ENCODE measurements around the gene RANBP10. TPM values are rescaled to one million over a fixed set of nuclear protein-coding genes. Genes with fewer than 3 reads are reported as not detected.
"Not testable (repeated sequence)": the region's sequence is repeated elsewhere in the genome, so short reads cannot be mapped to it uniquely, and the experiment has no call there.

RANBP10 gene
- total RNA-seq, 2 donors from 2014 or later, result 7.8 to 8.9 TPM

DNA sequence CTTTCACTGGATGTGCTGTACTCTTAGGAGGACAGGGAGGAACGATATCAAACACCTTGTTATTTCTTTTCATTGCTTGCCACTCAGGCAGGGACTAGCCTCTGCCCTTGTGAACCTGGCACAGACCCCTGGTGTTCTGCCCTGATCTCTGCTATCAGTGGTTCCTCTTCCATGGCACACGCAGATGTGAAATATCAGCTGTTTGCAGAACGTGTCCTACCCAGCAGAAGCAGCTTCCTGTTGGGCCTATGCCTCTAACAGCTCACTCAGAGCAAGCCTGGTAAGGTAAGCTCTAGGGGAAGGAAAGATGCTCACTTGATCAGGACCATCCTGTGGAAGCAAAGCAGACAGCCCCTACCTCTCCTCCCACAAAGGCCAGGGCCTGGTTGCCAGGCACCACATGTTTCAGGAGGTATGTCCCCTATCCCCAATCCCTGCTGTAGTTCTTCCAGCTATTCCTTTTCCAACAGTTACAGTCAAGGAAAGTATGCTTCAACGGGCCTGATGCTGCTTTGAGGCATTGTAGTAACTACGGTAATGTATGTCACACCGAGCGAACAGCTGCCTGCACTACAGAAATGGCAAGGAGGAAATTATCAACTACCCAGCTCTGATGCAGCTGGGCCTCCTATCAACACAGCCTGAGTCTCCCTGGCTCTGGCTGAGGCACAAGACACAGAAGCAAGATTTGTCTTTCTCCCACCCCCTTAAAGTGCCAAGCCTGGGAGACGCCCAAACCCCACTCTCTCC lies 46.0 kb downstream of the RANBP10 start:
- TF ChIP-seq, protein P1, sequence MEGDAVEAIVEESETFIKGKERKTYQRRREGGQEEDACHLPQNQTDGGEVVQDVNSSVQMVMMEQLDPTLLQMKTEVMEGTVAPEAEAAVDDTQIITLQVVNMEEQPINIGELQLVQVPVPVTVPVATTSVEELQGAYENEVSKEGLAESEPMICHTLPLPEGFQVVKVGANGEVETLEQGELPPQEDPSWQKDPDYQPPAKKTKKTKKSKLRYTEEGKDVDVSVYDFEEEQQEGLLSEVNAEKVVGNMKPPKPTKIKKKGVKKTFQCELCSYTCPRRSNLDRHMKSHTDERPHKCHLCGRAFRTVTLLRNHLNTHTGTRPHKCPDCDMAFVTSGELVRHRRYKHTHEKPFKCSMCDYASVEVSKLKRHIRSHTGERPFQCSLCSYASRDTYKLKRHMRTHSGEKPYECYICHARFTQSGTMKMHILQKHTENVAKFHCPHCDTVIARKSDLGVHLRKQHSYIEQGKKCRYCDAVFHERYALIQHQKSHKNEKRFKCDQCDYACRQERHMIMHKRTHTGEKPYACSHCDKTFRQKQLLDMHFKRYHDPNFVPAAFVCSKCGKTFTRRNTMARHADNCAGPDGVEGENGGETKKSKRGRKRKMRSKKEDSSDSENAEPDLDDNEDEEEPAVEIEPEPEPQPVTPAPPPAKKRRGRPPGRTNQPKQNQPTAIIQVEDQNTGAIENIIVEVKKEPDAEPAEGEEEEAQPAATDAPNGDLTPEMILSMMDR (IDR thresholded peaks at IDR 0.05), result no peak
- Histone ChIP-seq H3K27me3 (no peaks in the 10 kb centered on the region), H3K9me3 (no peaks in the 10 kb centered on the region), H3K4me3 (no peak overlapping the region), H3K27ac (no peak overlapping the region), H3K4me1 (peaks cover 0 to 4% of the 10 kb centered on the region in 2 donors), H3K36me3 (peaks cover 5% of the 10 kb centered on the region)
- no peak for DNase-seq (ENCODE audit: low spot score)

DNA sequence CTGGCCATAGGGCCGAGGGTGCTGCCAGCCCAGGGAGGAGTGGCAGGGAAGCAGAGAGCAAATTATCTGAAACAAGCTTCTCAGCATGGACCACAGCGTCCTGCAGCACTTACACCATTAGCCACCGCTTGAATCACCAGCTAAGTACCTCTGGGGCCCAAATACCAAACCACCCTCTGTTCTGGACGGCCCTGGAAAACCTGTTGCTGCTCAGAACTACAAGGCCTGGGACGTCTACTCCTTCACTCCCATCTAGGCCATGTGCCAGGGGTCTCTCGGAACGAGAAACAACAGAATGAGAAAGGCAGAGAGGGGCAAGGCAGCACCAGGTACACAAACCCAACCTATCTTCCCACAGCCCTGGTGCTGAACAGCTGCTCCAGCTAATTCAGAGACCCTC lies 47.4 kb downstream of the RANBP10 start:
- Histone ChIP-seq H3K9me3 (no peaks in the 10 kb centered on the region), H3K4me3 (no peak overlapping the region), H3K36me3 (peaks cover 5% of the 10 kb centered on the region), H3K4me1 (peaks cover 0 to 4% of the 10 kb centered on the region in 2 donors), H3K27me3 (no peaks in the 10 kb centered on the region), H3K27ac (no peak overlapping the region)
- TF ChIP-seq, protein P1 (IDR thresholded peaks at IDR 0.05), result no peak
- DNase-seq (ENCODE audit: low spot score), result no peak

DNA sequence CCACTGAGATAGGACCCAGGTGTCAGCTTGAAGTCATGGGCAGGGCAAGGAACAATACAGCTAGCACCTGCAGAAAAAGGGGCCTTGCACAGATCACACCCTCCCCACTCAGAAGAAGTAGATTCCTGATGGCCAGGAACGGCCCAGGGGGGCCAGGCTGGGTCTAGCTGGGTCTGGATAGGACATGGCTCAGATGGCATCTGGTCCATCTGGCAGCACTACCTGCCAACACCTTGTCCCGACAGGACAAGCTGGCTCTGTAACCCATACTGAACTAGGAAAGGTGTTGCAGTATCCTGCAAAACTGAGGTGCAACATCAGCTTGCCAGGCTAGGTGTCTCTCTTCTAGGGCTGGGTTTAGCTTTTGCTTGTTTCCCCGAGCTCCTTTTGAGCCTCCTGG lies 48.4 kb downstream of the RANBP10 start:
- Histone ChIP-seq H3K36me3 (peaks cover under 1% of the 10 kb centered on the region), H3K27ac (no peak overlapping the region)
- DNase-seq (ENCODE audit: low spot score), result no peak

GRCh38 chr16:67752641-67753040 lies 53.7 kb downstream of the RANBP10 start:
- H3K9me3 ChIP-seq, result no peaks in the 10 kb centered on the region
- no peaks in the 10 kb centered on the region for H3K36me3 ChIP-seq
- no peak overlapping the region for H3K27ac ChIP-seq
- TF ChIP-seq, protein P1 (IDR thresholded peaks at IDR 0.05), result no peak
- H3K4me3 ChIP-seq, result no peak overlapping the region
- DNase-seq (ENCODE audit: low spot score), result no peak
- H3K4me1 ChIP-seq, result no peaks in the 10 kb centered on the region
- no peaks in the 10 kb centered on the region for H3K27me3 ChIP-seq

More for the DNA sequence above, 48.4 kb downstream of the RANBP10 start:
- Histone ChIP-seq H3K27me3 (no peaks in the 10 kb centered on the region), H3K4me3 (no peak overlapping the region), H3K9me3 (no peaks in the 10 kb centered on the region), H3K4me1 (peaks cover 0 to 4% of the 10 kb centered on the region in 2 donors)
- TF ChIP-seq, protein P1 (IDR thresholded peaks at IDR 0.05), result no peak

- H3K27ac ChIP-seq; H3K4me1 ChIP-seq; DNase-seq (ENCODE audit: low spot score); H3K27me3 ChIP-seq; H3K4me3 ChIP-seq; H3K9me3 ChIP-seq; H3K36me3 ChIP-seq: not testable (repeated sequence)
These were observed 55.0 kb downstream of the RANBP10 start for GRCh38 chr16:67751331-67751730.

GRCh38 chr16:67750466-67750865 lies 55.9 kb downstream of the RANBP10 start:
- no peaks in the 10 kb centered on the region for H3K36me3 ChIP-seq
- H3K4me3 ChIP-seq, result no peak overlapping the region
- no peaks in the 10 kb centered on the region for H3K4me1 ChIP-seq
- TF ChIP-seq, protein P1 (IDR thresholded peaks at IDR 0.05), result no peak
- H3K27me3 ChIP-seq, result no peaks in the 10 kb centered on the region
- no peak overlapping the region for H3K27ac ChIP-seq
- DNase-seq (ENCODE audit: low spot score), result no peak
- no peaks in the 10 kb centered on the region for H3K9me3 ChIP-seq

Measured in right atrium auricular region (tissue), 2 donors.